ENCODE data around the gene SMPD2.
"Not testable (repeated sequence)": the region's sequence is repeated elsewhere in the genome, so short reads cannot be mapped to it uniquely, and the experiment has no call there.

The SMPD2 gene

DNA sequence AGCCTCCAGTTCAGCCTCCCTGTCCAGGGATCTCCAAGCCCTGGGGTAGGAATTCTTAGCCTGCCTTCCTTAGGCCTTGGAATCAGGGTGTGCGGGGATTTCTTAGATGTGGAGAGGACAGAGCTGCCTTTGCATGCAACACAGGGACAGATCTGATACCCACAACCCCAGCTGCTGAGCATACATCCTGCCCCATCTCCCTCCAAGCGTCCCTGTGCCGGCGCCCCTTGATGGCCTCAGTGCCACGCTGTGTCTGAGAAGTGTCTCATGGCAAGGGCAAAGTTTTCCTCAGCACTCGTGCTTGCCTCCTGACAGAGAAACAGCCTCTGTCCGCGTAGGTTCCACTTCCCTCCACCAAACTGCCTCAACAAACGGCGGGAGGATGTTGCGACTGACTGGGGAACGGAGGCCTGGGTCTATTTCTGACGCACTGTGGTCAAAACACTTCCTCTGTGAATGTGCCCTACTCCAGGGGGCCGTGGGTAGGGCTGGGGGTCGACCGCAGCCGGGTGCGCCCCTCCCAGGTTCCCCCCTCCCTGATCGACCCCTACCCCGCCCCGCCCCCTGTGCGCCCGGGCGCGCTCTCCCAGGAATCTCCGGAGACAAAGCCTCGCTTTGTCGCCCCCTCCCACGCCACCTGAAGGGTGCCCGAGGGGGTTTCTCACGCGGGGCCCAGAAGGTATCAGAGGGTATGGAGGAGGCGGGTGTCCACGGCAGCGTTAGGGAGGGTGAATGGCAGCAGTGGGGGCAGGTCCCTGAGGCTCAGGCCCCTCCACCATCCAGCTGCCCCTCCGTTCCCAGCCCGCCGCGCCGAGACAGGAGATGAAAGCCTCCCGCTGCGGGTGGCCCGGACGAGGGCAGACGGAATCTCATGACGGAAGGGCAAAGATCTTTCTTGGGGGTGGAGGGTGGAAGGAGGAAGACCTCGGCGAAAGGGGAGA is 14.2 kb downstream of the SMPD2 start:
- DNase-seq (ENCODE audit: insufficient read length) = peak; percentile 56
- peak; percentile 91 for FAIRE-seq
- TF ChIP-seq TAF1 (IDR thresholded peaks at IDR 0.05; ENCODE audit: borderline replicate concordance, low read depth, low read length) (0 out of 2 replicates have a peak, but pooled peaks have one; percentile 44), POLR2A (IDR thresholded peaks at IDR 0.05; ENCODE audit: low read depth, low read length) (peak; percentile 90), POLR2AphosphoS5 (IDR thresholded peaks at IDR 0.05; ENCODE audit: low read depth, low read length) (peak; percentile 87)

DNA sequence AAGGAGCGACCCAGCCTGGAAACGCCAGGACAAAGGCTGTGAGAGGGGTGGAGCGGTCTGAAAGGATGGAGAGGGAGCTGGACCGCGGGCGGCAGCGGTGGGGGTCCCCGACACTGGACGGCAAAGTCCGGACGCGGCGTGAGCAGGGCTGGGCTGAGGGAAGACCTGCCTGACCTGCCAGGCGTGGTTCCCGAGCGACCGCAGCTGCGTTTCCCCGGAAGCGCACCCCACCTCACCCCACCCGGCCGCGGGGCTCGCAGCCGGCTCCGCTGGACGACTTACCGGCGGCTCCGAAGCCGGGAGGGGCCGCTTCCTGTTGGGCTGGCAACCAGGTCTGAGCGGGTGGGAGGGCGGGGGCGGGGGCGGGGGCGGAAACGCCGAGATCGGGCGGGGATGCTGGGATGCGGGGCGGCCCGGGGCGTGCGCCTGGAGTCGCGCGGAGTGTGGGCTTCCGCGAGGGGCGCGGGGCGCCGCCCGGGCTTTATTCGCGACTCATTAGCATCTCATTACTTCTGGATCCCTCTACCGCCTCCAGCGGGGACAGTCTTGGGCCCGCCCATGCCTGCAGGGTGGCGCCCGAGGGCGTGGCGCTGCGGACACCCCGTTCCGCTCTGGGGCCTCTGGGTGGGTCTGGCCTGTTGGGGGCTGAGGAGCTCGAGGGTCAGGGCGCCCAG is 15.1 kb downstream of the SMPD2 start, which contains the start of gene MICAL1:
Gene MICAL1 (minus strand): TSS at position 336 of the 674 bp plus-strand sequence. CDS start 1,576 bp downstream, outside the sequence.
- FAIRE-seq (peak; percentile 79), DNase-seq (ENCODE audit: insufficient read length) (peak; percentile 74)
- 0 out of 2 replicates have a peak, but pooled peaks have one; percentile 8 for TF ChIP-seq TAF1 (IDR thresholded peaks at IDR 0.05; ENCODE audit: borderline replicate concordance, low read depth, low read length)
- peak; percentile 79 for TF ChIP-seq POLR2A (IDR thresholded peaks at IDR 0.05; ENCODE audit: low read depth, low read length)
- peak; percentile 75 for TF ChIP-seq POLR2AphosphoS5 (IDR thresholded peaks at IDR 0.05; ENCODE audit: low read depth, low read length)

DNA sequence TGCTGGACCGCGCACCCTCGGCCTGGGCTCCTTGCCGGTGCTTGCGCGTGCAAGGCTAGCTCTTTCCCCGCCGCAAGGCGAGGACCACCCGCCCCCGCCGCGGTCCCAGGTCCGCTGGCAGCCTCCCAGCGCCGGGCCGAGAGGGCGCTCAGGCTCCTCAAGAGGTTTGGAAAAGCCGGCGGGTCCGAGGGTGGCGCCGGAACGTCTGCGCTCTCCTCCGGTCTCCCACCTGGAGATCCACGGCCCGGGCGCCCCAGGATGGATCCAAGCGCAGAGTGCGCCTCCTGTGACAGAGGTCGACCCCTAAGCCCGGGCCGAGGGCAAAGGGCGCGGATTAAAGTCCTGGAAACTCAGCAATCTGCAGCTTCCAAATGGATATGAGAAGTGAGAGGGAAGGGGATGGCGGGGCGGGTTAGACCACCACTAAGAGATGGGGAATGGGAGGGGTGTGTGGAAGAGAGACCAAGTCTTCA is 15.6 kb downstream of the SMPD2 start:
- no peak for DNase-seq (ENCODE audit: insufficient read length)
- FAIRE-seq = no peak
- TF ChIP-seq TAF1 (IDR thresholded peaks at IDR 0.05; ENCODE audit: borderline replicate concordance, low read depth, low read length) (no peak), POLR2A (IDR thresholded peaks at IDR 0.05; ENCODE audit: low read depth, low read length) (no peak), POLR2AphosphoS5 (IDR thresholded peaks at IDR 0.05; ENCODE audit: low read depth, low read length) (no peak)

DNA sequence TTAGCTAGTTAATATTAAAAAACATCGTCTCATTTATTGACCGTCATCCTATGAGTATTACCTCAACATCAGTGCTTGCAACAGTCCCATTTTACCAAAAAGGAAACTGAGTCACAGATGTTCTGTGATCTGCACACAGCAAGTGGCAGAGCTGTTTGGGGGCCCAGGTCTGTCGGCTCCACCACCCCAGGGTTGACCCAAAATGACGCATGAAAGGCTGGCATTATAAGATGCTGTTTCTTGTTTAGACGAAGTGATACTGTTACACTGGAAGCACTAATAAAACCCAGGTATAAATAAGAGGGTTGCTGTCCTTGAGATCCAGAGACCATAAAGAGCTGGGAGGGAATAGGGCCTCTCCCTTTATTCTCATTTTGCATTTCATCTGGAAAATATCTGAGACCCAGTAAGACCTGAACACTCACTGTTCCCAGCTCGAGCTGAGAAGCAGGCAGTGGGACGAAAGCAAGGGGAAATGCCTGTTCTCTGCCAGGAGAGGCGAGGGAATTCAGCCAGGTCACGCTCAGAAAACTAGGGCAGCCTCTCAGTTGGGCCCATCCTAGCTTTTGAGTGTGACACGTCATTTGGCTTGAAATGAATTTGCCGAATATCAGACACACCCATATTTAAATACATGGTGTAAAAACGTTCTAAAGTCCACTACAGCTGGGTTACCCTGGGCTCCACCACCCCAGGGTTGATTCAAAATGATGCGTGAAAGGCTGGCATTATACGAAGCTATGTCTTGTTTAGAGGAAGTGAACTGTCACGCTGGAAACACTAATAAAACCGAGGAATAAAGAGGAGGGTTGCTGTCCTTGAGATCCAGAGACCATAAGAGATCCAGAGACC is 16.4 kb downstream of the SMPD2 start:
- TF ChIP-seq POLR2A (IDR thresholded peaks at IDR 0.05; ENCODE audit: low read depth, low read length) (no peak), POLR2AphosphoS5 (IDR thresholded peaks at IDR 0.05; ENCODE audit: low read depth, low read length) (no peak), TAF1 (IDR thresholded peaks at IDR 0.05; ENCODE audit: borderline replicate concordance, low read depth, low read length) (no peak)
- no peak for DNase-seq (ENCODE audit: insufficient read length)
- FAIRE-seq = peak; percentile 62

DNA sequence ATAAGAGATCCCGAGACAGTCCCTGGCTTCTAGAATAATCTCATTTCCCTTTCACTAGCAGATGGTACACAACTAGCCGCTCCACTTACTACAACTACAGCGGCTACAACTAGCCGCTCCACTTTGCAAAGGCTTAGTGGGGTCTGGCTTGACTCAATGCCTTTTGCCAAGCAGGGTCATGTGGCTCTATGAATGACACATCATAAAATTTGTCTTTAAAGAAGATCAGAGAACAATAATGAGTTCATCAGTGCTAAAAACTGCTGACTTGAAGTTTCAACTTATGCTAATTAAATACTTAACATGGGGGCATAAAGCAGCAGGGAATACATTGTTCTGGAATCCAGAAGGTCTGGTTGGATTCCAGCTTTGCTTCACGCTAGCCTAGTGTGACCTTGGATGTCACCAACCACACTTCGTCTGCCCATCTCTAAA is 17.1 kb downstream of the SMPD2 start:
- no peak for TF ChIP-seq POLR2A (IDR thresholded peaks at IDR 0.05; ENCODE audit: low read depth, low read length)
- no peak for TF ChIP-seq POLR2AphosphoS5 (IDR thresholded peaks at IDR 0.05; ENCODE audit: low read depth, low read length)
- no peak for TF ChIP-seq TAF1 (IDR thresholded peaks at IDR 0.05; ENCODE audit: borderline replicate concordance, low read depth, low read length)
- FAIRE-seq = peak; percentile 64
- no peak for DNase-seq (ENCODE audit: insufficient read length)

DNA sequence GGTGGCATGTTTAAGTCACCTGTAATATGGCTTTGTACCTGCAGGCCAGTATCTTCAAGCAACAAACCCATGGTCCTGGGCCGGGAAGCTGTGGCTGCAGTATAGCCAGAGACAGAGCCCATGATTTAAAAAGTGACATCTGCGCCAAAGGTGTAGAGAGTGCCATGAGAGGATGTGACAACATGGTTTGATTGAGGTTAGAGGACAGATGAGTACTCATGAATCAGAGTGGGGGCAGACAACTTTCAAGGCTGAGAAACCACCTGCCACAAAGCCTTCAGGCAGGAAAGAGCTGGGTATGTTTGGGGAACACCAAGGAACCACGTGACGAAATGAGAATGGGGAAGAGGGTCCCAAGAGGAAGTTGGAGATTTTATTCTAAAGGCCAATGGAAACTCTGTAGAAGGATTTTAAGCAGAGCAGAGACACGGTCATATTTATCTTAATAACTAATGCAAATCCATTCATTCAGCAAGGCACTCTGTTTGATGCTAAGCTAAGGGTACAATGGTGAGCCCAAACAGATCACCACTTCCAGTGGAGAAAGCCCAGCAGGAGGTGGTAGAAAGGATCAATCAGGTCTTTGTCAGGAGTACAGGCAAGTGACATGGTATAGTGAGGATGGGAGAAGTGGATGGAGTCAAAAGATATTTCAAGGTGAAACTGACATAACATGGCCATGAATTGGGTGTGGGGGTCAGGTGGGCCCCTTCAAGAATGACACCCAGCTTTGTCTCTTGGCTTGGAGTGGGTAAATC is 18.4 kb downstream of the SMPD2 start:
- FAIRE-seq (peak; percentile 81), DNase-seq (ENCODE audit: insufficient read length) (no peak)
- 0 out of 2 replicates have a peak, but pooled peaks have one; percentile 16 for TF ChIP-seq POLR2A (IDR thresholded peaks at IDR 0.05; ENCODE audit: low read depth, low read length)
- no peak for TF ChIP-seq POLR2AphosphoS5 (IDR thresholded peaks at IDR 0.05; ENCODE audit: low read depth, low read length)

DNA sequence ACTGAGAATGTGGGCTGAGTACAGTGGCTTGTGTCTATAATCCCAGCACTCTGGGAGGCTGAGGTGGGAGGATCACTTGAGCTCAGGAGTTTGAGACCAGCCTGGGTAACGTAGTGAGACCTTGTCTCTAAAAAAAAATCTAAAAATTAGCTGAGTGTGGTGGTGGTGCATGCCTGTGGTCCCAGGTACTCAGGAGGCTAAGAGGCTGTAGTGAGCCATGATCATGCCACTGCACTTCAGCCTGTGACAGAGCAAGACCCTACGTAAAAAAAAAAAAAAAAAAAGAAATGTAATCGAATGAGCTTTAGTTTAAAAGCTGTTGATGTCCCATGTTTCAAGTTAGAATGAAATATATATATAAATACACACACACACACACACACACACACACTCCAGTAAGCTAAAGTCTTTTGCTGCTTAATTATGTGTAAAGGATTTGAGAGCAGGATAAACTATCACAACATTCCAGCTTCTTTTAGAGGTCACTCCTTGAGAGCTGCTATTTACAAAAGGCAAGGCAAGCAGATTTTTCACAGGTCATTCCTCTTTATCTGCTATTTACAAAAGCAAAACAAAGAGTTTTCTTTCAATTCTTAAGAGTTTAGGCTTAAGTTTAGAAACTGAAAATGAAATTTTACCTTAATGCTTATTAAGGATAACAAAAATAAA is 19.8 kb downstream of the SMPD2 start:
- DNase-seq (ENCODE audit: insufficient read length) = no peak
- TF ChIP-seq POLR2A (IDR thresholded peaks at IDR 0.05; ENCODE audit: low read depth, low read length) (no peak), TAF1 (IDR thresholded peaks at IDR 0.05; ENCODE audit: borderline replicate concordance, low read depth, low read length) (no peak), POLR2AphosphoS5 (IDR thresholded peaks at IDR 0.05; ENCODE audit: low read depth, low read length) (no peak)
- no peak for FAIRE-seq

DNA sequence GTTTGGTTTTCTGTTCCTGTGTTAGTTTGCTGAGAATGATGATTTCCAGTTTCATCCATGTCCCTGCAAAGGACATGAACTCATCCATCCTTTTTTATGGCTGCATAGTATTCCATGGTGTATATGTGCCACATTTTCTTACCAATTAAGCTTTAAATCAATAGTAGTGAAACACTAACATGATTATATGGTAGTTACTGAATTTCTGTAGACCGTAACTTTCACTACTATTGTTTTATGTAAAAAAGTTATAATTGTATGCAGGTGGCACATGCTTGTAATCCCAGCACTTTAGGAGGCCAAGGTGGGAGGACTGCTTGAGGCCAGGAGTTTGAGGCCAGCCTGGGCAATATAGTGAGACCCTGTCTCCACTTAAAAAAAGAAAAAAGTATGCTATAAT is 20.7 kb downstream of the SMPD2 start:
- not testable (repeated sequence) for FAIRE-seq; DNase-seq (ENCODE audit: insufficient read length)

DNA sequence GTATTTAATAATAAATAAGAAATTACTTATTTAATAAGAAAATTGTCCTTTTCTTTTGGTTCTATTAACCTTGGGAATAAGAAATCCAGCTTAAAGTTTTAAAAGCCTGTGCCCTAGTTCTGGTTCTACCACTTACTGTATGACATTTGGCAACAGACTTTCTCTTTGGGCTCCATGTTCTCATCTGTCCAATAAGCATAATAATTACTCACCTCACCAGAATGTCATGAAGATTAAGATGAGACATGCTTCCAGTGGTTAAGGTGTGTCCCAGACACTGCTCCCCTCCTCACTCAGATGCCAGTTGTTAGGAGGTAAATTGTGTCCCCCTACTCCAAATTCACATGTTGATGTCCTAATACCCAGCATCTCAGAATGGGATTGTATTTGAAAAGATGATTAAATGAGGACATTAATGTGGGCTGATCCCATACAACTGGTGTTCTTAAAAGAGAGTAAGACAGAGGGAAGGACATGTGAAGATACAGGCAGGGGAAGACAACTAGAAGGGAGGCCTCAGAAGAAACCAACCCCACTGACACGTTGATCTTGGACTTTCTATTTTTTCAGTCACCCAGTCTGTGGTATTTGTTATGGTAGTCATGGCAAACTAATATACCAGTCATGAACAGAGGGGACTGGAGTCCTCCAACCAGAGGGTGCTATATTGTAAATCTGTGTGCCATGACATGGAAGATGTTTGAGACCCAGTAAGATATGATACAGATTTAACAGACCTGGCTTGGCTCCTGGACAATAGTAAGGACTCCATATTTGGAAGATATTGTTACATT is 21.4 kb downstream of the SMPD2 start:
- DNase-seq (ENCODE audit: insufficient read length) = no peak
- no peak for TF ChIP-seq POLR2AphosphoS5 (IDR thresholded peaks at IDR 0.05; ENCODE audit: low read depth, low read length)
- TF ChIP-seq TAF1 (IDR thresholded peaks at IDR 0.05; ENCODE audit: borderline replicate concordance, low read depth, low read length) = no peak
- no peak for TF ChIP-seq POLR2A (IDR thresholded peaks at IDR 0.05; ENCODE audit: low read depth, low read length)
- FAIRE-seq = no peak

Measured in GM12892 (cell line).